Mesothelial cell of epicardium (in vitro differentiated cells): ENCODE results near the gene TOGARAM1. TPM values are rescaled to one million over a fixed set of nuclear protein-coding genes. Genes with fewer than 3 reads are reported as not detected.

ENCODE experiments used
- DNase-seq, 2 experiments: peaks; one replicate each; pipeline ENCODE4 v3.0.0; 2021; ENCODE audit warnings: low spot score in 2 of 2; ENCODE audit not compliant: unreplicated experiment in 2 of 2
- H3K27ac Mint-ChIP-seq: 2 replicates; pipeline ENCODE4 v1.8.0; 2021; ENCODE audit warnings: mixed read lengths
- H3K27me3 Mint-ChIP-seq: 2 replicates; pipeline ENCODE4 v1.8.0; 2021; ENCODE audit warnings: low read depth, mixed read lengths
- H3K36me3 Mint-ChIP-seq: 2 replicates; pipeline ENCODE4 v1.8.0; 2021; ENCODE audit warnings: mixed read lengths
- H3K4me1 Mint-ChIP-seq: 2 replicates; pipeline ENCODE4 v1.8.0; 2021; ENCODE audit warnings: mixed read lengths
- H3K4me3 Mint-ChIP-seq: 2 replicates; pipeline ENCODE4 v1.8.0; 2021; ENCODE audit warnings: mild to moderate bottlenecking, moderate library complexity, mixed read lengths
- H3K9me3 Mint-ChIP-seq: 2 replicates; pipeline ENCODE4 v1.8.0; 2021; ENCODE audit warnings: mixed read lengths
- CTCF ChIP-seq: fragments of 200-600 bp; sonication (generic); IDR thresholded peaks from one replicate; pipeline ENCODE4 v1.5.0; 2021; ENCODE audit warnings: antibody characterized with exemption; ENCODE audit not compliant: unreplicated experiment
- total RNA-seq: library from RNA; stranded (reverse); gene quantifications from 3 replicates; pipeline ENCODE4 v1.2.1, GENCODE V29; 2021

TOGARAM1 gene
- total RNA-seq, 1 donor from 2014 or later = 27.3 TPM

- peaks cover 49% of the 10 kb centered on the region for H3K36me3 Mint-ChIP-seq
- H3K4me1 Mint-ChIP-seq = no peaks in the 10 kb centered on the region
- TF ChIP-seq CTCF = no peak
- no peak overlapping the region for H3K27ac Mint-ChIP-seq
- H3K9me3 Mint-ChIP-seq = peaks cover 24% of the 10 kb centered on the region
- H3K27me3 Mint-ChIP-seq = no peaks in the 10 kb centered on the region
- H3K4me3 Mint-ChIP-seq = no peak overlapping the region
- no peak for DNase-seq
Measured at GRCh38 chr14:44937547-44937946, 24.4 kb upstream of the TOGARAM1 start.

GRCh38 chr14:44940211-44940610, 21.8 kb upstream of the TOGARAM1 start:
- Mint-ChIP-seq H3K27me3 (no peaks in the 10 kb centered on the region), H3K4me3 (no peak overlapping the region), H3K9me3 (peaks cover 24% of the 10 kb centered on the region), H3K27ac (no peak overlapping the region), H3K36me3 (peaks cover 62% of the 10 kb centered on the region), H3K4me1 (no peaks in the 10 kb centered on the region)
- DNase-seq = no peak
- no peak for TF ChIP-seq CTCF

GRCh38 chr14:44940944-44941343, 21.0 kb upstream of the TOGARAM1 start:
- no peak for TF ChIP-seq CTCF
- Mint-ChIP-seq H3K36me3 (peaks cover 68% of the 10 kb centered on the region), H3K4me1 (no peaks in the 10 kb centered on the region), H3K4me3 (no peak overlapping the region), H3K9me3 (peaks cover 24% of the 10 kb centered on the region), H3K27ac (no peak overlapping the region), H3K27me3 (no peaks in the 10 kb centered on the region)
- no peak for DNase-seq

- H3K27ac Mint-ChIP-seq = no peak overlapping the region
- no peaks in the 10 kb centered on the region for H3K4me1 Mint-ChIP-seq
- no peak overlapping the region for H3K4me3 Mint-ChIP-seq
- H3K27me3 Mint-ChIP-seq = no peaks in the 10 kb centered on the region
- no peak for DNase-seq
- H3K36me3 Mint-ChIP-seq = peaks cover 63% of the 10 kb centered on the region
- peaks cover 22% of the 10 kb centered on the region for H3K9me3 Mint-ChIP-seq
- TF ChIP-seq CTCF = no peak
Measured at GRCh38 chr14:44941591-44941990, 20.4 kb upstream of the TOGARAM1 start.

- Mint-ChIP-seq H3K27ac (no peak overlapping the region), H3K27me3 (no peaks in the 10 kb centered on the region), H3K9me3 (peaks cover 29% of the 10 kb centered on the region), H3K4me3 (no peak overlapping the region), H3K36me3 (peaks cover 66% of the 10 kb centered on the region), H3K4me1 (no peaks in the 10 kb centered on the region)
- no peak for DNase-seq
- TF ChIP-seq CTCF = no peak
Measured at GRCh38 chr14:44942436-44942835, 19.6 kb upstream of the TOGARAM1 start.

GRCh38 chr14:44944107-44944506, 17.9 kb upstream of the TOGARAM1 start:
- no peak for TF ChIP-seq CTCF
- Mint-ChIP-seq H3K36me3 (peaks cover 60% of the 10 kb centered on the region), H3K9me3 (peaks cover 27% of the 10 kb centered on the region), H3K27ac (no peak overlapping the region), H3K4me1 (no peaks in the 10 kb centered on the region), H3K4me3 (no peak overlapping the region), H3K27me3 (no peaks in the 10 kb centered on the region)
- no peak for DNase-seq
